Measurements from ENCODE around the gene FNIP2.
A peak's percentile ranks its signal among the peaks of the same experiment; 100 is the strongest.
"Not testable (repeated sequence)": the region's sequence is repeated elsewhere in the genome, so short reads cannot be mapped to it uniquely, and the experiment has no call there.

FNIP2 gene

GRCh38 chr4:158912390-158912789 lies 143.6 kb downstream of the FNIP2 start:
- no peak overlapping the region for H3K4me3 ChIP-seq (ENCODE audit: low read depth in 1 of 2, low read length in 1 of 2)
- no peaks in the 10 kb centered on the region for H3K9me3 ChIP-seq
- no peak overlapping the region for H3K27ac ChIP-seq
- no peaks in the 10 kb centered on the region for H3K36me3 ChIP-seq
- no peaks in the 10 kb centered on the region for H3K27me3 ChIP-seq
- H3K4me1 ChIP-seq (ENCODE audit: control insufficient read depth in 1 of 2, insufficient read depth in 1 of 2, low read depth in 1 of 2, low read length in 1 of 2) = no peaks in the 10 kb centered on the region
- no peak for TF ChIP-seq CTCF (IDR thresholded peaks at IDR 0.05)

GRCh38 chr4:158912806-158913205 lies 144.0 kb downstream of the FNIP2 start:
- H3K27ac ChIP-seq = no peak overlapping the region

GRCh38 chr4:158913766-158914165 lies 144.9 kb downstream of the FNIP2 start:
- Histone ChIP-seq H3K4me1 (ENCODE audit: control insufficient read depth in 1 of 2, insufficient read depth in 1 of 2, low read depth in 1 of 2, low read length in 1 of 2) (no peaks in the 10 kb centered on the region), H3K36me3 (no peaks in the 10 kb centered on the region), H3K27ac (no peak overlapping the region), H3K9me3 (no peaks in the 10 kb centered on the region), H3K4me3 (ENCODE audit: low read depth in 1 of 2, low read length in 1 of 2) (no peak overlapping the region), H3K27me3 (no peaks in the 10 kb centered on the region)
- TF ChIP-seq CTCF (IDR thresholded peaks at IDR 0.05) = no peak

More at GRCh38 chr4:158912806-158913205, 144.0 kb downstream of the FNIP2 start:
- H3K27me3 ChIP-seq = no peaks in the 10 kb centered on the region
- no peak overlapping the region for H3K4me3 ChIP-seq (ENCODE audit: low read depth in 1 of 2, low read length in 1 of 2)
- no peaks in the 10 kb centered on the region for H3K9me3 ChIP-seq
- no peaks in the 10 kb centered on the region for H3K4me1 ChIP-seq (ENCODE audit: control insufficient read depth in 1 of 2, insufficient read depth in 1 of 2, low read depth in 1 of 2, low read length in 1 of 2)
- no peak for TF ChIP-seq CTCF (IDR thresholded peaks at IDR 0.05)
- no peaks in the 10 kb centered on the region for H3K36me3 ChIP-seq

- Histone ChIP-seq H3K36me3 (no peaks in the 10 kb centered on the region), H3K27me3 (no peaks in the 10 kb centered on the region), H3K9me3 (no peaks in the 10 kb centered on the region), H3K4me1 (ENCODE audit: control insufficient read depth in 1 of 2, insufficient read depth in 1 of 2, low read depth in 1 of 2, low read length in 1 of 2) (no peaks in the 10 kb centered on the region), H3K4me3 (ENCODE audit: low read depth in 1 of 2, low read length in 1 of 2) (no peak overlapping the region), H3K27ac (no peak overlapping the region)
- no peak for TF ChIP-seq CTCF (IDR thresholded peaks at IDR 0.05)
Measured at GRCh38 chr4:158914218-158914617, 145.4 kb downstream of the FNIP2 start.

GRCh38 chr4:158915683-158916241 lies 146.9 kb downstream of the FNIP2 start:
- TF ChIP-seq CTCF (IDR thresholded peaks at IDR 0.05) = no peak
- no peaks in the 10 kb centered on the region for H3K9me3 ChIP-seq
- no peaks in the 10 kb centered on the region for H3K27me3 ChIP-seq
- no peaks in the 10 kb centered on the region for H3K36me3 ChIP-seq
- no peak overlapping the region for H3K4me3 ChIP-seq (ENCODE audit: low read depth in 1 of 2, low read length in 1 of 2)
- H3K27ac ChIP-seq = peak overlapping the region; percentile 14
- peaks cover 0 to 5% of the 10 kb centered on the region in 2 experiments for H3K4me1 ChIP-seq (ENCODE audit: control insufficient read depth in 1 of 2, insufficient read depth in 1 of 2, low read depth in 1 of 2, low read length in 1 of 2)

GRCh38 chr4:158920452-158920996 lies 151.7 kb downstream of the FNIP2 start:
- not testable (repeated sequence) for H3K9me3 ChIP-seq; H3K27me3 ChIP-seq; H3K4me1 ChIP-seq (ENCODE audit: control insufficient read depth in 1 of 2, insufficient read depth in 1 of 2, low read depth in 1 of 2, low read length in 1 of 2); H3K36me3 ChIP-seq; H3K4me3 ChIP-seq (ENCODE audit: low read depth in 1 of 2, low read length in 1 of 2)
- H3K27ac ChIP-seq = peak overlapping the region; percentile 58

- not testable (repeated sequence) for H3K4me1 ChIP-seq (ENCODE audit: control insufficient read depth in 1 of 2, insufficient read depth in 1 of 2, low read depth in 1 of 2, low read length in 1 of 2); H3K27ac ChIP-seq; H3K4me3 ChIP-seq (ENCODE audit: low read depth in 1 of 2, low read length in 1 of 2); H3K36me3 ChIP-seq; H3K9me3 ChIP-seq; H3K27me3 ChIP-seq
Measured at GRCh38 chr4:158927774-158928173, 158.9 kb downstream of the FNIP2 start.

All from neutrophil (primary cell).